HG03045 (cell line): ENCODE data around the gene KRTAP4-11.
"Not testable (repeated sequence)": the region's sequence is repeated elsewhere in the genome, so short reads cannot be mapped to it uniquely, and the experiment has no call there.

Experiments
- ATAC-seq: cut with Tn5 transposase; IDR thresholded peaks from one replicate; pipeline ENCODE4 v1.9.1; 2021; ENCODE audit warnings: mild to moderate bottlenecking, moderate library complexity; ENCODE audit not compliant: unreplicated experiment

KRTAP4-11 gene

DNA sequence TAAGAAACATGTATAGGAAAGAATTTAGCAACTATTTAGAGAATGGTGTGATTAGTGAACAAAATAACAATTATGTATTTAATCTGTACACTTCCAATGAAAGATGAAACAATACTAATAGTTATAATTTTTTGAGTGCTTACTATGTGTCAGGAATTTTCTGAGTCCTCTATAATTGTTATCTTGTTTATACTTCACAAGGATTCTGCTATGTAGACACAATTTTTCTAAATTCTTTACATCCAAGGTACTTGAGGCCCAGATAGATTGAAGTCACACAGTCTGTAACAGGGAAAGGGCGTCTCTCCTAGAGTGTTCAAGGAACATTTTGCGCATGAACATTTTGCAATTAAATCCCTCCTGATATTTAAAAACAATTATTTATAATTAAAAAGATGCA is 6.9 kb upstream of the KRTAP4-11 start:
- no peak for ATAC-seq

DNA sequence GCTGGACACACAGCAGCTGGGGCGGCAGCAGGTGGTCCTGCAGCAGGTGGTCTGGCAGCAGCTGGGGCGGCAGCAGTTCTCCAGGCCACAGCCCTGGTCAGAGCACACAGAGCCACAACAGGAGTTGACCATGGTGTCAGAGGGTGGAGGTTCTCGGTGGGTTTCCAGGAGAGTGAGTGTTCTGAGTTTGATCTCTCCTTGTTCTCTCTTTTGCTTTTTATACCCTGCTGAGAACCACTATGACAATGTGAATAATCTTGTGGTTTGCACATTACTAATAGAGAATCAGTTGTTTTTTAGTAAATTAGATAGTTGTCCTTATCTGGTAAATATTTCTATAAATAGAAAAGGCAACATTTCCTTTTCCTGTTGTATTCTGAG is 5.8 kb upstream of the KRTAP4-11 start, which contains the start of gene KRTAP4-12:
Gene KRTAP4-12 (minus strand): TSS at position 192 of the 381 bp plus-strand sequence. CDS start 60 bp downstream, at position 132.
- ATAC-seq: not testable (repeated sequence)

DNA sequence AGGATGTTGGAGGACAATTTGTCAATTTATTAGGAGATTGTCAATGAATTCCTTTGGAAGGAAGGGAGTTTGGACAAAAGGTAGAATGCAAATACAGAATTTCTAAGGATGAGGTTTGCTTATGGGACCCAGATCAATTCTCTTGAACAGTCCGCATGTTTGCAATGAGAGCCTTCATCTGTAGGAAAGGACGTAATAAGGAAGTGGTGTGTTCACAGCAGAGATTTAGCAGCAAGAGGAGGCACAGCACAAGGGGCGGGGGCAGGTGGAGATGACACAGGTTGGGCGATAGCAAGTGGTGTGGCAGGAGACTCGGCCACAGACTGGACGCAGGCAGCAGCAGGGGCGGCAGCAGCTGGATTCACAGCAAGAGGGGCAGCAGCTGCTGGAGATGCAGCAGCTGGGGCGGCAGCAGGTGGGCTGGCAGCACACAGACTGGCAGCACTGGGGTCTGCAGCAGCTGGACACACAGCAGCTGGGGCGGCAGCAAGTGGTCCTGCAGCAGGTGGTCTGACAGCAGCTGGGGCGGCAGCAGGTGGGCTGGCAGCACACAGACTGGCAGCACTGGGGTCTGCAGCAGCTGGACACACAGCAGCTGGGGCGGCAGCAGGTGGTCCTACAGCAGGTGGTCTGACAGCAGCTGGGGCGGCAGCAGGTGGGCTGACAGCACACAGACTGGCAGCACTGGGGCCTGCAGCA is 5.3 kb upstream of the KRTAP4-11 start:
- ATAC-seq: not testable (repeated sequence)

DNA sequence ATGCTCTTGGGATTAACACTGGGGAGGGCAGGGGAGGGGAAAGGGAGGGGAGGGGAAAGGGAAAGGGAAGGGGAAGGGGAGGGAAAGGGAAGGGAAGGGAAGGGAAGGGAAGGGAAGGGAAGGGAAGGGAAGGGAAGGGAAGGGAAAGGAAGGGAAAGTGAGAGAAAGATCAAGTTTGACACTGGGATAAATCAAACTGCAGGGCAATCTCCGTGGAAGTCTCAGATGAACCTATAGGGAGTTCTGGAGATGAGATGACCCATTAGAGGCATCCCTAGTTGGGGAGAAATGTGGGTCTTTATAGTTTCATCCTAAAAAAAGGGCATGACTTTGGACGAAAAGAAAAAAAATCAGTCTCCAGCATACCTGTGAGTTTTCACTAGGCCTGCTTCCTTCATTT is 3.6 kb upstream of the KRTAP4-11 start:
- ATAC-seq: no peak

DNA sequence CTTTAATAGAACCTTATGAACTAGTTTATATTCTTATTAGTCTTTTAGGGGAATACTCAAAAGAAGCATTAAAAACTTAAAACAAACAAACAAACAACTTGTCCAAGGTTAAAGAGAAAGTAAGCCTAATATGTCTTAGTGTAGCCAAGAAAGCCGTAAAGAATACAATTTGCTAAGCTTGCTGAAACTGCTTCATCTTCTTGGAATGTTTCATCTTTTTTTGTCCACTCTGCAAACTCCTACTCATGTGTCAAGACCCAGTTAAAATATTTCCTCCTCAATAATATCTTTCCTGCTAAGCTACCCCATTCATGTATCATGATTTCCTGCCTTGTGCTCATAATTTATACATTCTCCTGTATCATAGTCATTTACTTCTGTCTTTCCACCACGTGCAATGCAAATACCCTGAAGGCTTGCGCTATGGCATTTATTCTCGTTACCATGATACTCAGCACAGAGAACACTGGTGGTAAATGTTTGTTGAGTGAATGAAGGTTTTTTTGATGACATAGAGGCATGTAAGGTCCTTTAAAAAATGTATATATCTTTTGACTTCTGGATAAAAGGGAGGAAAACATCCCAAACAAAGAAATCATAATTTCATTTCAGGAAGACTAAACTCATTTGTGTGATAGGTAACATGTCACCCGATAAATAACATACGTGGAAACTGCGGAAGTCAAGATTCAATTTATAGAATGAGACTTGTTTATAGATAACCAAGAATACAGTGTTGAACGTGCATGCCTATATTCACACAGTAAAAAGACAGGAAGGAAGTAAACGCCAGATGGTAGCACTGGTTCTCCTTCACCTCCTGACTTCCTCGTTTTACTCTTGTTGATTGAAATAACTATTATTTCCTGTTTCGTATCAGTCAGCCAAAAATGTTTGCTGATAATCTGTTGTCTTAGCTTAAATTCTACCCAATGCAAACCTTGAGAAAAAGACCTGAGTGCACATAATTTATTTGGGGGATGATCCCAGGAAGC is 1.8 kb upstream of the KRTAP4-11 start:
- not testable (repeated sequence) for ATAC-seq

DNA sequence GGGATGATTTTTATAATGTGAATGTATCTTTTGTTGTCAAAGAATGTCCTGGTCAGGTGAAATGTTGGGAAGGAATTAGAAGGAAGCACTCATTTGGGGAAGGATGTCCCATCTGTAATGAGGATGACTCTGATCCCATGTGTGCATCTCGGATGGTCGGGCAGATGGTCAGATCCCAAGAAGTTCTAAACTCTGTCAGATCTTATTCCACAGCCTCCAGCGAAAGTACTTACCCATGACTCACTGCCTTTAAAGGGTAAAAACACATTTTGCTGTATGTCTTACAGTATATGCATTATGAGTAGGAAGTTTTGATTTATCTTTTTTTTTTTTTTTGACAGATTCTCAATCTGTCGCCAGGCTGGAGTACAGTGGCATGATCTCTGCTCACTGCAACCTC is 548 bp upstream of the KRTAP4-11 start:
- ATAC-seq: no peak

DNA sequence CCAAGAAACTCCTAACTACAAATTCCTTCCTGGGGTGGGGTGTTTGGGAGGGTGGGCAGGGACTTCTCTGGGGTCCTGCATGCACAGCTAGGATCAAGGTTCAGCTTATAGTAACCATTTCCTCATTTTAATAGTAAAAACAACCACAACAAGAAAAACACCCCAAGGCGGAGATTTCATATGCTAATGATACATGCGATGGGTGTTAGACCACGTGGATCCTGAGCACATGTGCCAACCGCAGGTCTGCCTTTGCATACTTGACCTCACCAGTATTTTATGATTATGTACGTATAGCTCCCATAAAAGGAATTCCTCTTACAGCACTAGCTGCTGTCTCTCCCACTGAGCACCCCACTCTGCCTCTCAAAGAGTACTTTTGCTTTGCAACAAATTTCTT is 1.9 kb downstream of the KRTAP4-11 start:
- no peak for ATAC-seq

DNA sequence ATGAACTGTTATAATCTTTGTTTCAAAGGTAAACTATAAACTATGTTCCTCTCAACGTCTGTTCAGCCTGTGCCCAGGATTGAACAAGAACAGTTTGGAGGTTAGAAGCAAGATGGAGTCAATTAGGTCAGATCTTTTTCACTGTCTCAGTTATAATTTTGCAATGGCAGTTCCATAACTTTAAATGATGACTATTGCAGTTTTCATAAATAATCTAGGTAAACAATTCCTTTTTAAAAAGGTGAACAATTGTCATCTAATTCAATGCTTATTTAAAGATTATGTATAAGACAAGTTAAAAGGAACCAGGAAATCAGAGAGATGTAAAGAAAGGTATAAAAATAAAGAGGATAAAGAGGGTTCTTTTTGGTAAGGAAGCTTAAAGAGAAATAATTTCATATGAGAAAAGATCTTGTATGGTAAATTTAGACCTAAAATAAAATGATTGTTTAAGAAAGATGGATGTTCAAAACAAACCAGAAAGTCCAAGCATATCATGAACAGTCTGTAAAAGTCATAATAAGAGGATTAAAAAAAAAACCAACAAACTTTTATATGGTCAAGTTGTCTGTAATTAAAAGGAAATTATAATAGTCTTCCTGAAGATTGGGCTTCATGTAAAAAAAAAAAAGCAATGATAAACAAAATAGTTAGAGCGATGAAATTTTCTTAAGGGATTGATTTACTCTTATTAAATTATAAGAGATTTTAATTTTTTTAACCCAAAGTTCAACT is 6.9 kb downstream of the KRTAP4-11 start:
- no peak for ATAC-seq

DNA sequence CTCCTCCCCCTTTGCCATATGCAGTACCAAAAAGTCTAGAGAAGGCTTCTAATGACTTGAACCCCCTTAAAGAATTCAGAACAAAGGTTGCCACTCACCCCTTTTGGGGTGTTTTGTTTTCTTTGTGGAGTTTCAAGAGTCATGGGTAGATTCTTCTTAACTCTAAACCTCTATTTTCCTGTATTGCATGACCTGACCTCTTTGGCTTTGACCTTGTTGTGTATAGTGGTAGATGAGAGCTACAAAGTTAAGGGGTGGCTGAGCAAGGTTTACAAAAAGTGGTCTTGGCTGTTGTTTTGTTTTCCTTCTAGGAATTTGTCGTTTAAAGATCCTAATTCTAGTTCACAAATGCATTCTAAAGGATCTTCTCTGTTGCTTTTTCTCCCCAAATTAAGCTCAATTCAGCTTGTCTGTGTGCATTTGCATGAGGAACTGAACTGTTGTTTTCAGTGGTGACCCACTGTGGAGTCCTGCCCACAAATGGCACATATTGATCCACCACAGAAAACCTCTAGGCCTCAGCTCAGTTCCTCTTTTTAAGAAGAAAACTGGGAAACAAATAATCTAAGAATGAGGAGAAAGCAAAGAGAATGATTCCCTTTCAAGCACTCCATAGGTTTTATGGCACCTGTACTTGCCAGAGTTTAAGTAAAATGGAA is 9.3 kb downstream of the KRTAP4-11 start:
- ATAC-seq: not testable (repeated sequence)

DNA sequence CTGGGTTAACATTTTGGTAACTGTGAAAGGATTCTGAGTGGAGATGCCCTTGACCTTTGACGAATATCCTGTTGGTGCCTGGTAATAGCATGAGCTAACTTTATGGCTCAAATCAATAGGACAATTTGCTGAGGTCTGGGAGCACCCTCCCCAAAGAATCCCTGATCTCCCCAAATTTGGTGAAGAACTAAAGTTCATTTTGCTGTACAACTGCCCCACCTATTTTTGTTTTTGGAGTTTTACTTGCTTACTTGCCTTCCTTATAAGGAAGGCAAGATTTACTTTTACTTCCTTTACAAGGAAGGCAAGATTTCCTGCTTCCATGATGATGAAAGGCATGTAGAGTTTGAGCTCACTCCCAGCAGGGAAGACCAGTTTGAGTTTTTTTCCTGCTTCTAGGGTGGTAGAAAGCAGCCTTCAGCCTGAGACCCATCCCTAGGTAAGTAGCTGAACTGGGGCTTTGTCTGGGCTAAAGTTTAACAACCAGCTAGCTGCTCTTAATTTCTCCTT is 10.2 kb downstream of the KRTAP4-11 start:
- no peak for ATAC-seq

DNA sequence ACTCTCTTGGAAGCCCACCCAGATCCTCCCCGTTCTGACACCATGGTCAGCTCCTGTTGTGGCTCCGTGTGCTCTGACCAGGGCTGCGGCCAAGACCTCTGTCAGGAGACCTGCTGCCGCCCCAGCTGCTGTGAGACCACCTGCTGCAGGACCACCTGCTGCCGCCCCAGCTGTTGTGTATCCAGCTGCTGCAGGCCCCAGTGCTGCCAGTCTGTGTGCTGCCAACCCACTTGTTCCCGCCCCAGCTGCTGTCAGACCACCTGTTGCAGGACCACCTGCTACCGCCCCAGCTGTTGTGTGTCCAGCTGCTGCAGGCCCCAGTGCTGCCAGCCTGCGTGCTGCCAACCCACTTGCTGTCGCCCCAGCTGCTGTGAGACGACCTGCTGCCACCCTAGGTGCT is 12.8 kb downstream of the KRTAP4-11 start, which contains the start of gene KRTAP4-9:
Gene KRTAP4-9 (plus strand): TSS at position 43 of the 400 bp plus-strand sequence. CDS start 0 bp downstream, at position 43.
- ATAC-seq: not testable (repeated sequence)

DNA sequence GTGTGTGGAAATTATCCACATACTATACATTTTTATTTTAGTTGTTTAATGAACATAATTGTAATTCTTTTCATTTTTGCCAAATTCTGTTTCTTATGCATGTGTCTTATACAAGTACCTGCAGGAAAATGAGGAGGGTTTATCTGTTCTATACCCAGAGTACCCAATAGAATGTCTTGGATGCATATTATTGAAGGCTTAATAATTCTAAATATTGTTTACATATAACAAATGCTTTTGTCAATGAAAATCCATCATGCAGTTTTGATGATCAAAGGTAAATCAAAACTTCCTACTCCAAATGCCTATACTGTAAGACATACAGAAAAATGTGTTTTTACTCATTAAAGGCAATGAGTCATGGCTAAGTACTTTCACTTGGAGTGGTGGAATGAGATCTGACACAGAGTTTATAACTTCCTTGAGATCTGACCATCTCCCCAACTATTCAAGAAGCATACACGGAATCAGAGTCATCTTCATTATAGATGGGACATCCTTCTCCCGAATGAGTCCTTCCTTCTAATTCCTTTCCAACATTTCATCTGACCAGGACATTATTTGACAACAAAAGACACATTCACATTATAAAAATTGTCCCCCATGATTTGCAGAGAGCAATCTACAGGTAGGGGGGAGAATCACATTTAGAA is 13.7 kb downstream of the KRTAP4-11 start:
- ATAC-seq: not testable (repeated sequence)

DNA sequence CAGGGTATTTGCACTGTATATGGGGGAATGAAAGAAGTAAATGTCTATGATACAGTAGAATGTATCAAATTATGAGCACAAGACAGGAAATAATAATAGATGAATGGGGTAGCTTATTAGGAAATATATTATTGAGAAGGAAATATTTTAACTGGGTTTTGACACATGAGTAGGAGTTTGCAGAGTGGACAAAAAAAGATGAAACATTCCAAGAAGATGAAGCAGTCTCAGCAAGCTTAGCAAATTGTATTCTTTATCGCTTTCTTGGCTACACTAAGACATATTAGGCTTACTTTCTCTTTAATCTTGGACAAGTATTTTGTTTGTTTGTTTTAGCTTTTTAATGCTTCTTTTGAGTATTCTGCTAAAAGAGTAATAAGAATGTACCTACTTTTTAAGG is 14.3 kb downstream of the KRTAP4-11 start:
- no peak for ATAC-seq

DNA sequence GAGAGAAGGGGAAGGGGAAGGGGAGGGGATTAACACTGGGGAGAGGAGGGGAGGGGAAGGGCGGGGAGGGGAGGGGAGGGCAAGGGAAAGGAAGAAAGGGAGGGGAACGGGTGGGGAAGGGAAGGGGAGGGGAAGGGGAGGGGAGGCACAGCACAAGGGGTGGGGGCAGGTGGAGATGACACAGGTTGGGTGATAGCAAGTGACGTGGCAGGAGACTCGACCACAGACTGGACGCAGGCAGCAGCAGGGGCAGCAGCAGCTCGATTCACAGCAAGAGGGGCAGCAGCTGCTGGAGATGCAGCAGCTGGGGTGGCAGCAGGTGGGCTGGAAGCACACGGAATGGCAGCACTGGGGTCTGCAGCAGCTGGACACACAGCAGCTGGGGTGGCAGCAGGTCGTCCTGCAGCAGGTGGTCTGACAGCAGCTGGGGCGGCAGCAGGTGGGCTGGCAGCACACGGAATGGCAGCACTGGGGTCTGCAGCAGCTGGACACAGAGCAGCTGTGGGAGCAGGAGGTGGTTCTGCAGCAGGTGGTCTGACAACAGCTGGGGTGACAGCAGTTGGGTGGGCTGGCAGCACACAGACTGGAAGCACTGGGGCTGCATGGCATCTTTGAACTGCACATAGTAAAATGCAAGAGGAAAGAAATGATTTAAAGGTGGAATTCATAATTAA is 16.4 kb downstream of the KRTAP4-11 start, which contains the start of gene KRTAP4-16:
Gene KRTAP4-16 (minus strand): TSS at position 624 of the 674 bp plus-strand sequence. CDS start 0 bp downstream, at position 624.
- ATAC-seq: no peak

DNA sequence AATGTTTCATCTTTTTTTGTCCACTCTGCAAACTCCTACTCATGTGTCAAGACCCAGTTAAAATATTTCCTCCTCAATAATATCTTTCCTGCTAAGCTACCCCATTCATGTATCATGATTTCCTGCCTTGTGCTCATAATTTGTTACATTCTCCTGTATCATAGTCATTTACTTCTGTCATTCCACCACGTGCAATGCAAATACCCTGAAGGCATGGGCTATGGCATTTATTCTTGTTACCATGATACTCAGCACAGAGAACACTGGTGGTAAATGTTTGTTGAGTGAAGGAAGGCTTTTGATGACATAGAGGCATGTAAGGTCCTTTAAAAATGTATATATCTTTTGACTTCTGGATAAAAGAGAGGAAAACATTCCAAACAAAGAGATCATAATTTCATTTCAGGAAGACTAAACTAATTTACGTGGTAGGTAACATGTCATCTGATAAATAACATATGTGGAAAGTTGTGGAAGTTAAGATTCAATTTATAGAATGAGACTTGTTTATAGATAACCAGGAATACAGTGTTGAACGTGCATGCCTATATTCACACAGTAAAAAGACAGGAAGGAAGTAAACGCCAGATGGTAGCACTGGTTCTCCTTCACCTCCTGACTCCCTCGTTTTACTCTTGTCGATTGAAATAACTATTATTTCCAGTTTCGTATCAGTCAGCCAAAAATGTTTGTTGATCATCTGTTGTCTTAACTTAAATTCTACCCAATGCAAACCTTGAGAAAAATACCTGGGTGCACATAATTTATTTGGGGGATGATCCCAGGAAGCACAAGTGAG is 18.3 kb downstream of the KRTAP4-11 start:
- not testable (repeated sequence) for ATAC-seq

DNA sequence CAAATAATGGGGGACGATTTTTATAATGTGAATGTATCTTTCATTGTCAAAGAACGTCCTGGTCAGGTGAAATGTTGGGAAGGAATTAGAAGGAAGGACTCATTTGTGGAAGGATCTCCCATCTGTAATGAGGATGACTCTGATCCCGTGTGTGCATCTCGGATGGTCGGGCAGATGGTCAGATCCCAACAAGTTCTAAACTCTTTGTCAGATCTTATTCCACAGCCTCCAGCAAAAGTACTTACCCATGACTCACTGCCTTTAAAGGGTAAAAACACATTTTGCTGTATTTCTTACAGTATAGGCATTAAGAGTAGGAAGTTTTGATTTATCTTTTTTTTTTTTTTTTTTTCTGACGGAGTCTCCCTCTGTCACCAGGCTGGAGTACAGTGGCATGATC is 19.7 kb downstream of the KRTAP4-11 start:
- no peak for ATAC-seq

DNA sequence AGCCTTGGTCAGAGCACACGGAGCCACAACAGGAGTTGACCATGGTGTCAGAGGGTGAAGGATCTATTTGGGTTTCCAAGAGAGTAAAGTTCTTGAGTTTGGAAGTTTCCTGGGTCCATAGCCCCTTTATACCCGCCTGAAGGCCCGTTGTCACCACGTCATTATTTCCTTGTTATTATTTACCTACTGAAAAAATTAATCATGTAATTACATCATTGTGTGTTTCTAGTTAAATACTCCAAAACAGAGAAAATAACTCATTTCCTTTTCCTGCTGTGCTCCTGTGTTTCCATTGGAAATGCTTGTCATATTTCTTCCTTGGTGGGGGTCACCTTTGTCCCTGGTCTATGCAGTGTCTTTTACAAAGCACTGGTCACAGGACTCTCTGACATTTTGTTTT is 20.1 kb downstream of the KRTAP4-11 start, which contains the start of gene KRTAP4-8:
Gene KRTAP4-8 (minus strand): TSS at position 101 of the 400 bp plus-strand sequence. CDS start 58 bp downstream, at position 43.
- no peak for ATAC-seq

DNA sequence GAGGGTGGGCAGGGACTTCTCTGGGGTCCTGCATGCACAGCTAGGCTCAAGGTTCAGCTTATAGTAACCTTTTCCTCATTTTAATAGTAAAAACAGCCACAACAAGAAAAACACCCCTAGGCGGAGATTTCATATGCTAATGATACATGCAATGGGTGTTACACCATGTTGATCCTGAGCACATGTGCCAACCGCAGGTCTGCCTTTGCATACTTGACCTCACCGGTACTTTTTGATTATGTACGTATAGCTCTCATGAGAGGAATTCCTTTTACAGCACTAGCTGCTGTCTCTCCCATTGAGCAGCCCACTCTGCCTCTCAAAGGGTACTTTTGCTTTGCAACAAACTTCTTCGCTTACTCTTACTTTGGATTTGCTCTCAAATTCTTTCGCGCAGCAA is 22.1 kb downstream of the KRTAP4-11 start:
- ATAC-seq: no peak
